ENCODE measurements around the gene SLC25A42.

Gene SLC25A42

DNA sequence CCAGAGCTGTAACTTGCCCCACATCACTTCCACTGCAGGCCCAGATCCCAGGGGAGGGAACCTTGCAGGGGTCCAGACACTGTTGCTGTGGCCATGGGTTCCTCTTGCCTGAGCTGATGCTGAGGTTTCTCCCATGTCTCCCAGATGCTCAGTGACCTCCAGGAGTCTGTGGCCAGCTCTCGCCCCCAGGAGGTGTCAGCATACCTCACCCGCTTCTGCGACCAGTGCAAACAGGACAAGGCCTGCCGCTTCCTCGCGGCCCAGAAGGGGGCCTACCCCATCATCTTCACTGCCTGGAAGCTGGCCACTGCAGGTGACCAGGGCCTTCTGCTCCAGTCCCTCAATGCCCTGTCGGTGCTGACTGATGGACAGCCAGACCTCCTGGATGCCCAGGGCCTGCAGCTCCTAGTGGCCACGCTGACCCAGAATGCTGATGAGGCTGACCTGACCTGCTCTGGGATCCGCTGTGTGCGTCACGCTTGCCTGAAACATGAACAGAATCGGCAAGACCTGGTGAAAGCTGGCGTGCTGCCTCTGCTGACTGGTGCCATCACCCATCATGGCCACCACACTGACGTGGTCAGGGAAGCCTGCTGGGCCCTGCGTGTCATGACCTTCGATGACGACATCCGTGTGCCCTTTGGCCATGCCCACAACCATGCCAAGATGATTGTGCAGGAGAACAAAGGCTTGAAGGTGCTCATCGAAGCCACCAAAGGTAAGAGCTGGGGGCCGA is 12.1 kb upstream of the SLC25A42 start:
- Histone ChIP-seq H3K4me3 (ENCODE audit: low read length) (no peak overlapping the region), H3K36me3 (ENCODE audit: insufficient read depth, low read length) (peaks cover 55% of the 10 kb centered on the region), H3K27me3 (ENCODE audit: control insufficient read depth, insufficient read depth, low read length) (no peaks in the 10 kb centered on the region), H3K4me2 (ENCODE audit: low read length) (no peak overlapping the region), H3K9ac (ENCODE audit: low read depth, low read length) (no peak overlapping the region), H3K9me3 (replicated peaks; ENCODE audit: low read length) (no peaks in the 10 kb centered on the region), H3K4me1 (ENCODE audit: control insufficient read depth, insufficient read depth, low read length) (no peaks in the 10 kb centered on the region)

DNA sequence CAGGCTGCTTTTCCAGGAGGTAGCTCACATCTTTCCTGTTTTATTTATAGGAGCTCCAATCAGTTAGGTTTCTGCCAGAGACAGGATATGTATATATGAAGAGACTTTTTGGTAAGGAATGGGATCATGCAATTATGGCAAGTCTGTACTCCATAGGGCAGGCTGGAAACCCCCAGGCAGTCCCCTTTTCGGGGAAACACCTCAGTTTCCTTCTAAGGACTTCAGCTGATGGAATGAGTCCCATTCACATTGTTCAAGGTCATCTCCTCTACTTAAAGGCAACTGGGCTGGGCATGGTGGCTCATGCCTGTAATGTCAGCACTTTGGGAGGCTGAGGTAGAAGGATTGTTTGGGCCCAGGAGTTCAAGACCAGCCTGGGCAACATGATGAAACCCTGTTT is 10.9 kb upstream of the SLC25A42 start:
- H3K36me3 ChIP-seq (ENCODE audit: insufficient read depth, low read length) = peaks cover 62% of the 10 kb centered on the region
- H3K27me3 ChIP-seq (ENCODE audit: control insufficient read depth, insufficient read depth, low read length) = no peaks in the 10 kb centered on the region
- no peak overlapping the region for H3K4me2 ChIP-seq (ENCODE audit: low read length)
- H3K9me3 ChIP-seq (replicated peaks; ENCODE audit: low read length) = no peaks in the 10 kb centered on the region
- no peaks in the 10 kb centered on the region for H3K4me1 ChIP-seq (ENCODE audit: control insufficient read depth, insufficient read depth, low read length)
- no peak overlapping the region for H3K4me3 ChIP-seq (ENCODE audit: low read length)
- no peak overlapping the region for H3K9ac ChIP-seq (ENCODE audit: low read depth, low read length)

DNA sequence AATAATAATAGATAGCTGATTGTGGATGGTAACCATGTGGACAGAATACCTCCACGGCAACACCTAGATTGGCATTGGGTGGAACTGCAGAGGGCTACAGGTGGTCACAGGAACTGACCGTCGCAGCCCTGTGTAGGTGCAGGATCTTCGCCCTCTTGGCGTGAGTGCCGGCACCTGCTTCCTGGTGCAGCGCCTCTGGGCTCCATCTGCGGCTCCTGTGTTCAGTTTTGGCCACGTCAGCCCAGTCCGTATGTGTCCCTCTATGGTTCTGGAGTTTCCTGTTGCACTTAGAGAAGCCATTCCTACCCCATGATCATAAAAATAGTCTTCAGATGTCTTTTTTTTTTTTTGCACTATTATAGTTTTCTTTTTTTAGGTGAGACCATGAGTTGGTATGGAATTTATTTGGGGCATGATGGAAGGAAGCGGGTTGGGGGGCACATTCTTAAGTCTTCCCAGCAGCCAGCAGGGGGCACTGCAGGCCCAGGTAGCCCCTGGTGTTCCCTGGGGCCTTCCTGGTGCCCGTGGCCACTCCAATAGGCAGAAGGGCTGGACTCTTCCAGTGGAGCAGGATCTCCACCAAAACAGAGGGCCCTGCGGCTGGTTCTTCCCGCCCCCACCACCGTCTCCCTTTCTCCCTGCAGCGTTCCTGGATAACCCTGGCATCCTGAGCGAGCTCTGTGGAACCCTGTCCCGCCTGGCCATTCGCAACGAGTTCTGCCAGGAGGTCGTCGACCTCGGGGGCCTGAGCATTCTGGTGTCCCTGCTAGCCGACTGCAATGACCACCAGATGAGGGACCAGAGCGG is 10.1 kb upstream of the SLC25A42 start:
- Histone ChIP-seq H3K27me3 (ENCODE audit: control insufficient read depth, insufficient read depth, low read length) (no peaks in the 10 kb centered on the region), H3K4me1 (ENCODE audit: control insufficient read depth, insufficient read depth, low read length) (no peaks in the 10 kb centered on the region), H3K4me3 (ENCODE audit: low read length) (no peak overlapping the region), H3K9me3 (replicated peaks; ENCODE audit: low read length) (no peaks in the 10 kb centered on the region), H3K36me3 (ENCODE audit: insufficient read depth, low read length) (peaks cover 67% of the 10 kb centered on the region), H3K4me2 (ENCODE audit: low read length) (no peak overlapping the region), H3K9ac (ENCODE audit: low read depth, low read length) (no peak overlapping the region)

DNA sequence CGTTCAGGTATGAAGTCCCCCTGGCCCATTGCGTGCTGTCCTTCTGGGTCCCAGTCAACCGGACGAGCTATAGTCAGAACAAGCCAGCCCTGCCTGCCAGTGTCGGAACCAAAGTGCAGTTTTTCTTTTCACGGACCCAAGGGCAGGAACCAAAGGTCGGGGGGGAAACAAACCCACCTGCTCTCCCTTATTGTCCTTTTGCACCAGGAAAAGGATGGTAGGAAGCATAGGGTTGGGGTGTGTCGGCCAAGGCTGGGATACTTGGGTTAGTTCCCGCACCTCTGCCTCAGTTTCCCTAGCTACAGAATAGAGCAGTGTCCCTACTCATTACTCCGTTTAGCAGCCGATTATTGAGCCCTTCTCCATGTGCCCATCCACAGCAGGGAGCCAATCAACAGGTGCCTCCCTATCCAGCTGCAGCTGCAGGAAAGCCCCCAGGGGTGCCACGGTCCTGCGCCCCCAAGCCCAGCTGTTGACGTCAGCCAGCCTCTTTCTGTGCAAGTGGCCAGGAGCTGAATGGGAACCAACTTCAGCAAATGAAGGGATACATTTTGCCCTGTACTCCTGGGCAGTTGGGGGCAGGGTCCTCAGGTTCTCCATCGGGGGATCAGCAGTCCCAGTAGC is 9.4 kb upstream of the SLC25A42 start:
- H3K4me1 ChIP-seq (ENCODE audit: control insufficient read depth, insufficient read depth, low read length) = no peaks in the 10 kb centered on the region
- H3K9ac ChIP-seq (ENCODE audit: low read depth, low read length) = no peak overlapping the region
- H3K4me2 ChIP-seq (ENCODE audit: low read length) = no peak overlapping the region
- peaks cover 70% of the 10 kb centered on the region for H3K36me3 ChIP-seq (ENCODE audit: insufficient read depth, low read length)
- H3K9me3 ChIP-seq (replicated peaks; ENCODE audit: low read length) = no peaks in the 10 kb centered on the region
- H3K27me3 ChIP-seq (ENCODE audit: control insufficient read depth, insufficient read depth, low read length) = no peaks in the 10 kb centered on the region
- no peak overlapping the region for H3K4me3 ChIP-seq (ENCODE audit: low read length)

DNA sequence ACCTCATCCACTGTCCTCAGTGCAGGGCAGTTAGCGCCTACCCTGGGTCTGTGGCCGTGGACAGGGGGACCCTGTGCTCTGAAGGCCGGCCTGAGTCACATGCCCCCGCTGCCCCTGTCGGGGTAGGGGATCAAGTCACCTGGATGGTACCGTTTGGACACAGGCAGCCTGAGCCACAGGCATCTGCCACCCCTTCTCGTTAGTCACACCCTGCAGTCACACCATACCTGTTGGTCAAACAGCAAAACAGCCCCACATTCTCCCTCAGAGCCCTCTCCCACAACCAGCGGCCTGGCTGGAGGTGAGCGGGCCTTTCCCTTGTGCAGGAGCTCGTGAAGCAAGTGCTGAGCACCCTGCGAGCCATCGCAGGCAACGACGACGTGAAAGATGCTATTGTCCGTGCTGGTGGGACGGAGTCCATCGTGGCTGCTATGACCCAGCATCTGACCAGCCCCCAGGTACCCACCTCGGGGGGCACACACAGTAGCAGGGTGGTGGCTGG is 8.8 kb upstream of the SLC25A42 start:
- Histone ChIP-seq H3K9ac (ENCODE audit: low read depth, low read length) (no peak overlapping the region), H3K36me3 (ENCODE audit: insufficient read depth, low read length) (peaks cover 76% of the 10 kb centered on the region), H3K4me1 (ENCODE audit: control insufficient read depth, insufficient read depth, low read length) (no peaks in the 10 kb centered on the region)

DNA sequence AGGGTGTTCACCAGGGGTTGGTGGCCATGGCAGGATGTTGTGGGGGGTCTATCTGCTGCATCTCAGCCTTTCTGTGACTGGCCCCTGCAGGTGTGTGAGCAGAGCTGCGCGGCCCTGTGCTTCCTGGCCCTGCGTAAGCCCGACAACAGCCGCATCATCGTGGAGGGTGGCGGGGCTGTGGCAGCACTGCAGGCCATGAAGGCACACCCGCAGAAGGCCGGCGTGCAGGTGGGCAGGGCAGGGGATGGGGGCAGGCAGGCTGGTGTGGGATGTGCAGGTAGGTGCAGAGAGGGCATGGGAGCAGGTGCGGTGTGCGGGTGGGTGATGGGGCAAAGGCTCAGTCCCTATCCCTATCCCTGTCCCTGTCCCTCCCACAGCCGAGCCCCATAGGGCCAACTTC is 8.1 kb upstream of the SLC25A42 start:
- Histone ChIP-seq H3K27me3 (ENCODE audit: control insufficient read depth, insufficient read depth, low read length) (no peaks in the 10 kb centered on the region), H3K36me3 (ENCODE audit: insufficient read depth, low read length) (peaks cover 73% of the 10 kb centered on the region), H3K9ac (ENCODE audit: low read depth, low read length) (no peak overlapping the region)

More for the DNA sequence above, 8.8 kb upstream of the SLC25A42 start:
- no peaks in the 10 kb centered on the region for H3K27me3 ChIP-seq (ENCODE audit: control insufficient read depth, insufficient read depth, low read length)
- H3K4me2 ChIP-seq (ENCODE audit: low read length) = no peak overlapping the region
- no peak overlapping the region for H3K4me3 ChIP-seq (ENCODE audit: low read length)
- H3K9me3 ChIP-seq (replicated peaks; ENCODE audit: low read length) = no peaks in the 10 kb centered on the region

DNA sequence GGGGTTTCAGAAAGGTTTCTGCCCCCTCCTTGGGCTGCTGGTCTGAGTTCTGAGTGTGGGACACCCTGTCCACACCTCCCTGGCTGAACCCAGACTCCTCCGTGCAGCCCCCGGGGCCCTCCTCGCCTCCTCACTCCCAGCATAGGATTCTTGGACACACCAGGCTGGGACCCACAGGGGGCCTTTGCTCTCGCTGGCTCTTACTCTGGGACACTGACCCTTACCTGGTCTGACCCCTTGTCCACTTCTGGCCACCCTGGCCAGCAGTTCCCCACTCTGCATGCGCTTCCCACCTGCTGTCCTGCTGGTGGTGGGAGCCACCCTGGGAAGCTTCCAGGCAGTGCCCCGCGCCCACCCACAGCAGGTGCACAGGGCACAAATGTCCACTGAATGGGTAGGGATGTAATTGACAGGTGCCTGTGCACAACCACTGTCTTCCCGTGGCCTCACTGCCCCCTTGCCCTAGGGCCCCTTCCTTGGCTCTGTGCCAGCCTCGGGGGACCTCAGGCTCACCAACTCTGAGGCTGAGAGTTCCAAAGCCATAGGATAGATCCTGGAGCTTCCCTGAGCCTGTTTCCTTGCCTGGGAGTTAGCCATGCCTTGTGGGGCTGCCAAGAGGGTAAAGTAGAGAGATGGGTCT is 7.0 kb upstream of the SLC25A42 start:
- Histone ChIP-seq H3K4me3 (ENCODE audit: low read length) (no peak overlapping the region), H3K4me2 (ENCODE audit: low read length) (no peak overlapping the region), H3K9me3 (replicated peaks; ENCODE audit: low read length) (no peaks in the 10 kb centered on the region), H3K27me3 (ENCODE audit: control insufficient read depth, insufficient read depth, low read length) (no peaks in the 10 kb centered on the region), H3K4me1 (ENCODE audit: control insufficient read depth, insufficient read depth, low read length) (peaks cover under 1% of the 10 kb centered on the region), H3K9ac (ENCODE audit: low read depth, low read length) (no peak overlapping the region), H3K36me3 (ENCODE audit: insufficient read depth, low read length) (peaks cover 65% of the 10 kb centered on the region)

More for the DNA sequence above, 8.1 kb upstream of the SLC25A42 start:
- Histone ChIP-seq H3K4me3 (ENCODE audit: low read length) (no peak overlapping the region), H3K9me3 (replicated peaks; ENCODE audit: low read length) (no peaks in the 10 kb centered on the region), H3K4me1 (ENCODE audit: control insufficient read depth, insufficient read depth, low read length) (no peaks in the 10 kb centered on the region), H3K4me2 (ENCODE audit: low read length) (no peak overlapping the region)

DNA sequence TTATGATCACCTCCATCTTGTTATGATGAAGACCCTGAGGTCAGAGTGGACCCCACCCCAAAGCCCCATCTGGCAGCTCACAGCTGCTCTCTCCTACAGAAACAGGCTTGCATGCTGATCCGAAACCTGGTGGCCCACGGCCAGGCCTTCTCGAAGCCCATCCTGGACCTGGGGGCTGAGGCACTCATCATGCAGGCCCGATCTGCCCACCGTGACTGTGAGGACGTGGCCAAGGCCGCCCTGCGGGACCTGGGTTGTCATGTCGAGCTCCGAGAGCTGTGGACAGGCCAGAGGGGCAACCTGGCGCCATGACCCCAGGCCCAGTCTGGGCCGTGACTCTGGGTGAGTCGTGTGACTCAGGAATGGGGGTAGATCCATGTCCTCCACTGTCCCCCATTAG is 6.5 kb upstream of the SLC25A42 start:
- peaks cover 6% of the 10 kb centered on the region for H3K4me1 ChIP-seq (ENCODE audit: control insufficient read depth, insufficient read depth, low read length)
- H3K4me2 ChIP-seq (ENCODE audit: low read length) = no peak overlapping the region
- H3K9me3 ChIP-seq (replicated peaks; ENCODE audit: low read length) = no peaks in the 10 kb centered on the region
- peaks cover 59% of the 10 kb centered on the region for H3K36me3 ChIP-seq (ENCODE audit: insufficient read depth, low read length)
- H3K4me3 ChIP-seq (ENCODE audit: low read length) = no peak overlapping the region
- no peaks in the 10 kb centered on the region for H3K27me3 ChIP-seq (ENCODE audit: control insufficient read depth, insufficient read depth, low read length)
- H3K9ac ChIP-seq (ENCODE audit: low read depth, low read length) = no peak overlapping the region

DNA sequence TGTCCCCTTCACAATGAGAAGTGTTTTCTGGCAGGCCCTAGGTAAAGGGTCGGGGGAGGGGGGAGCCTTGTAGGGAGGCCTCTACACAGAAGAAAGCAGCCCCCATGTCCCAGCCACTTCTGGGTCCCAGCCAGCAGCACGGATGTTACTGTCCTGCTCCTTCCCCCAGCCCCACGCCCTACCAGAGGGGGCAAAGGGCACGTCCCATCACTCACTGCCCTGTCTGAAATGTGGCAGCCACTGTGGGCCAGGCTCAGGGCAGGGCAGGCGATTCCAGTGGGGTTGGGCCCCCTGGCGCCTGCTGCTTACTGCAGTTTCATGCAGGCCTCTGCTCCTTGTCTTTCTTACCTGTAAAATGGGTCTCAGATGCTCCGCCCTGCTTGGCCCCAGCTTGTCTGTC is 6.1 kb upstream of the SLC25A42 start:
- Histone ChIP-seq H3K4me1 (ENCODE audit: control insufficient read depth, insufficient read depth, low read length) (peaks cover 10% of the 10 kb centered on the region), H3K9ac (ENCODE audit: low read depth, low read length) (no peak overlapping the region), H3K36me3 (ENCODE audit: insufficient read depth, low read length) (peaks cover 56% of the 10 kb centered on the region), H3K4me3 (ENCODE audit: low read length) (no peak overlapping the region), H3K9me3 (replicated peaks; ENCODE audit: low read length) (no peaks in the 10 kb centered on the region), H3K4me2 (ENCODE audit: low read length) (no peak overlapping the region), H3K27me3 (ENCODE audit: control insufficient read depth, insufficient read depth, low read length) (no peaks in the 10 kb centered on the region)

DNA sequence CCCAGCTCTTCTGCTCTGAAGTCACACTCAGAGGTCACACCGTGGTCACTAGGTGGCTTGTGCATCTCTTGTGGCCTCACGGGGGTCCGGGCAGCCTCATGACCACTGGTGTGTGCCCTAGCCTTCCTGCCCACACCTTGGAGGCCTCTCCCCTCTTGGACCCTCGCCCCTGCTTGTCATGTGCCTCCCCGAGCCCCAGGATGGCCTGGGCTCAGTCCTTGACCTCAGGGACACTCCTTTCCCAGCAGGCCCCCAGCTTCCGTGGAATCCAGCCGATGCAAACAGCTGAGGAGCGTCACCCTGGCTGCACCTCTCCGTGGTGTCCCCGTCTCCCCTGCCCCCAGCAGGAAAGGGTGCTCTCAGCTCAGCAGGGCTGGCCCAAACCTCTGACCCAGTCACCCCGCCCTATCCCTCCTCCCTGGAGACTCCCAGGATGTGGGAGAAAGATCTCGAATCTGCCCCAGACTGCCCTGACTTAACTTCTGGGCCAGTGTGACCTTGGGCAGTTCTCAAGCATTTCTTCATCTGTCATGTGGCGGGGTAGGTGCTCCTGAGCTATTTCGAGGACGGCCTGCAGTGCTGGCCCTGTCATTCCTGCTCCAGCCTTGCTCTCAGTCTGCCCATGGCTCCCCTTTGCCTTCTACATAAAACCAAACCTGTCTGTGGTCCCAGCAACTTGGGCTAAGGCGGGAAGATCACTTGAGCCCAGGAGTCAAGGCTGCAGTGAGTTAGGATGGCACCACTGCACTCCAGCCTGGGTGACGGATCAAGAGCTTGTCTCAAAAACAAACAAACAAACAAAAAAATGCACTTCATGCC is 4.6 kb upstream of the SLC25A42 start:
- Histone ChIP-seq H3K4me2 (ENCODE audit: low read length) (no peak overlapping the region), H3K4me3 (ENCODE audit: low read length) (no peak overlapping the region), H3K4me1 (ENCODE audit: control insufficient read depth, insufficient read depth, low read length) (peaks cover 17% of the 10 kb centered on the region), H3K9ac (ENCODE audit: low read depth, low read length) (no peak overlapping the region), H3K36me3 (ENCODE audit: insufficient read depth, low read length) (peaks cover 50% of the 10 kb centered on the region), H3K9me3 (replicated peaks; ENCODE audit: low read length) (no peaks in the 10 kb centered on the region), H3K27me3 (ENCODE audit: control insufficient read depth, insufficient read depth, low read length) (no peaks in the 10 kb centered on the region)

Measured in skeletal muscle satellite cell (primary cell).